CD4-positive, alpha-beta T cell treated with Interleukin-4 for 1 hour (primary cell): ENCODE data around the gene PRKCA.
"Not testable (repeated sequence)": the region's sequence is repeated elsewhere in the genome, so short reads cannot be mapped to it uniquely, and the experiment has no call there.

ENCODE experiments used
- DNase-seq, 2 donors: peaks; one replicate each; pipeline ENCODE4 v3.0.0-alpha.2; 2020 to 2022

PRKCA gene

GRCh38 chr17:66443606-66444005 is 141.2 kb downstream of the PRKCA start:
- no peak for DNase-seq

GRCh38 chr17:66444031-66444430 is 141.6 kb downstream of the PRKCA start:
- no peak for DNase-seq

GRCh38 chr17:66445229-66445628 is 142.8 kb downstream of the PRKCA start:
- DNase-seq: no peak

- no peak for DNase-seq
Observed at GRCh38 chr17:66446419-66446818, 144.0 kb downstream of the PRKCA start.

- DNase-seq: no peak
Observed at GRCh38 chr17:66447159-66447558, 144.7 kb downstream of the PRKCA start.

- DNase-seq: no peak
Observed at GRCh38 chr17:66448026-66448639, 145.7 kb downstream of the PRKCA start.

GRCh38 chr17:66449418-66449977 is 147.1 kb downstream of the PRKCA start:
- no peak for DNase-seq

- DNase-seq: no peak
Observed at GRCh38 chr17:66450008-66450851, 147.8 kb downstream of the PRKCA start.

GRCh38 chr17:66450852-66451158 is 148.4 kb downstream of the PRKCA start:
- no peak for DNase-seq

- DNase-seq: no peak
Observed at GRCh38 chr17:66451188-66452149, 149.1 kb downstream of the PRKCA start.

- DNase-seq: no peak
Observed at GRCh38 chr17:66455060-66455459, 152.6 kb downstream of the PRKCA start.

- not testable (repeated sequence) for DNase-seq
Observed at GRCh38 chr17:66457499-66457898, 155.1 kb downstream of the PRKCA start.

- DNase-seq: no peak
Observed at GRCh38 chr17:66458782-66459181, 156.4 kb downstream of the PRKCA start.

- DNase-seq: peak in 1 of 2 donors; percentile 63
Observed at GRCh38 chr17:66459811-66460270, 157.4 kb downstream of the PRKCA start.

GRCh38 chr17:66460558-66460957 is 158.1 kb downstream of the PRKCA start:
- DNase-seq: no peak

- no peak for DNase-seq
Observed at GRCh38 chr17:66461343-66461995, 159.1 kb downstream of the PRKCA start.

GRCh38 chr17:66462010-66462409 is 159.6 kb downstream of the PRKCA start:
- DNase-seq: no peak

- DNase-seq: no peak
Observed at GRCh38 chr17:66464921-66465320, 162.5 kb downstream of the PRKCA start.

- DNase-seq: no peak
Observed at GRCh38 chr17:66465701-66466100, 163.3 kb downstream of the PRKCA start.

- no peak for DNase-seq
Observed at GRCh38 chr17:66466106-66466820, 163.8 kb downstream of the PRKCA start.

- DNase-seq: no peak
Observed at GRCh38 chr17:66466840-66467367, 164.5 kb downstream of the PRKCA start.
